Measurements from ENCODE around the gene SPINK4.

Gene SPINK4

GRCh38 chr9:33239921-33240320 is at the start of gene SPINK4:
SPINK4 (plus strand) TSS chr9:33240167; CDS start chr9:33240209, 42 bp downstream.
- no peak for TF ChIP-seq CTCF (IDR thresholded peaks at IDR 0.05; ENCODE audit: control extremely low read depth, extremely low read depth, low read depth, missing control alignments)
- ChIA-PET POLR2A (interaction anchor here (1.3 kb wide), 1 partner anchor 215 kb away, joined by 3 read pairs; the partner anchor contains the start of gene DNAJA1), CTCF (interaction anchor here (7.9 kb wide), 1 partner anchor 14 kb away, joined by 75 read pairs; no protein-coding TSS in a partner anchor)
- no peak for DNase-seq (ENCODE audit: extremely low spot score)

- ChIA-PET POLR2A (interaction anchor here (0.6 kb wide), 1 partner anchor 61 kb away, joined by 3 read pairs; no protein-coding TSS in a partner anchor), CTCF (interaction anchor here (1.0 kb wide), 2 partner anchors 8 to 10 kb away, joined by 3 read pairs; no protein-coding TSS in a partner anchor)
- DNase-seq (ENCODE audit: extremely low spot score): no peak
- TF ChIP-seq CTCF (IDR thresholded peaks at IDR 0.05; ENCODE audit: control extremely low read depth, extremely low read depth, low read depth, missing control alignments): no peak
These were observed 47.3 kb upstream of the SPINK4 start for GRCh38 chr9:33192493-33193255.

- ChIA-PET POLR2A (no interaction called here), CTCF (interaction anchor here (1.0 to 1.5 kb wide), 2 partner anchors 9 to 42 kb away, joined by 3 to 4 read pairs; no protein-coding TSS in a partner anchor)
- TF ChIP-seq CTCF (IDR thresholded peaks at IDR 0.05; ENCODE audit: control extremely low read depth, extremely low read depth, low read depth, missing control alignments): no peak
- DNase-seq (ENCODE audit: extremely low spot score): no peak
These were observed 46.1 kb upstream of the SPINK4 start for GRCh38 chr9:33193818-33194217.

GRCh38 chr9:33196736-33197135 is 43.2 kb upstream of the SPINK4 start:
- ChIA-PET POLR2A (no interaction called here), CTCF (interaction anchor here (1.9 to 2.6 kb wide), 4 partner anchors 9 to 29 kb away, joined by 5 to 9 read pairs (median 7); no protein-coding TSS in a partner anchor)
- TF ChIP-seq CTCF (IDR thresholded peaks at IDR 0.05; ENCODE audit: control extremely low read depth, extremely low read depth, low read depth, missing control alignments): no peak

GRCh38 chr9:33197279-33198152 is 42.5 kb upstream of the SPINK4 start:
- POLR2A ChIA-PET: no interaction called here
- no peak for TF ChIP-seq CTCF (IDR thresholded peaks at IDR 0.05; ENCODE audit: control extremely low read depth, extremely low read depth, low read depth, missing control alignments)
- CTCF ChIA-PET: interaction anchor here (1.9 to 2.6 kb wide), 2 partner anchors 9 to 14 kb away, joined by 5 to 7 read pairs; no protein-coding TSS in a partner anchor
- DNase-seq (ENCODE audit: extremely low spot score): no peak

More at GRCh38 chr9:33196736-33197135, 43.2 kb upstream of the SPINK4 start:
- DNase-seq (ENCODE audit: extremely low spot score): no peak

GRCh38 chr9:33198165-33198564 is 41.8 kb upstream of the SPINK4 start:
- CTCF ChIA-PET: interaction anchor here (0.8 to 0.9 kb wide), 2 partner anchors 10 to 13 kb away, joined by 3 read pairs; no protein-coding TSS in a partner anchor
- no peak for TF ChIP-seq CTCF (IDR thresholded peaks at IDR 0.05; ENCODE audit: control extremely low read depth, extremely low read depth, low read depth, missing control alignments)
- POLR2A ChIA-PET: no interaction called here
- no peak for DNase-seq (ENCODE audit: extremely low spot score)

All from GM10248 (cell line).